Caco-2 (cell line): ENCODE results near the gene C2orf76. TPM values are rescaled to one million over a fixed set of nuclear protein-coding genes. Genes with fewer than 3 reads are reported as not detected.
A peak's percentile ranks its signal among the peaks of the same experiment; 100 is the strongest.

Experiments
- BruUV-seq: library from RNA; stranded (reverse); fragments of 400-500 nt; replicated peaks from 2 replicates; lab custom pipeline; 2021; lab: Mats Ljungman, UMichigan
- CTCF ChIA-PET: fragments of 300-600 bp; sonication (Branson Sonifier 250); formaldehyde crosslinking; loops from one replicate; lab custom pipeline; 2022; ENCODE audit warnings: antibody characterized with exemption; lab: Charles Lee
- POLR2A ChIA-PET: fragments of 300-600 bp; sonication (Branson Sonifier 250); formaldehyde crosslinking; loops from one replicate; lab custom pipeline; 2022; ENCODE audit warnings: antibody characterized with exemption; lab: Charles Lee
- DNase-seq, 2 experiments: peaks; one replicate each; pipeline versions ENCODE4 v3.0.0 to v3.0.0-alpha.2; 2020 to 2022
- H3K27me3 ChIP-seq: replicated peaks from 2 replicates; pipeline ENCODE4 v1.6.0; 2011; ENCODE audit warnings: low read length; ENCODE audit not compliant: control insufficient read depth, insufficient read depth
- H3K36me3 ChIP-seq: 2 replicates; pipeline ENCODE4 v1.5.1; 2011; ENCODE audit warnings: low read length; ENCODE audit not compliant: control insufficient read depth, insufficient read depth
- H3K4me1 ChIP-seq: fragments of 250-450 bp; sonication (Bioruptor Pico); 2 replicates; pipeline ENCODE4 v1.5.1; 2020; ENCODE audit warnings: mild to moderate bottlenecking
- H3K4me3 ChIP-seq: 2 replicates; pipeline ENCODE4 v1.5.1; 2011; ENCODE audit warnings: low read depth, mild to moderate bottlenecking, control low read depth, low read length
- H3K9me3 ChIP-seq: fragments of 250-450 bp; sonication (Bioruptor Pico); 2 replicates; pipeline ENCODE4 v1.5.1; 2020; ENCODE audit warnings: mild to moderate bottlenecking, moderate library complexity
- H3K27ac Mint-ChIP-seq: one replicate; pipeline ENCODE4 v1.8.0; 2022; ENCODE audit warnings: mixed read lengths; ENCODE audit not compliant: unreplicated experiment
- H3K27me3 Mint-ChIP-seq: one replicate; pipeline ENCODE4 v1.8.0; 2022; ENCODE audit warnings: mixed read lengths; ENCODE audit not compliant: insufficient read depth, unreplicated experiment
- H3K36me3 Mint-ChIP-seq: one replicate; pipeline ENCODE4 v1.8.0; 2022; ENCODE audit warnings: mild to moderate bottlenecking, mixed read lengths; ENCODE audit not compliant: insufficient read depth, unreplicated experiment
- H3K4me1 Mint-ChIP-seq: one replicate; pipeline ENCODE4 v1.8.0; 2022; ENCODE audit warnings: low read depth, mixed read lengths; ENCODE audit not compliant: unreplicated experiment
- H3K4me3 Mint-ChIP-seq: one replicate; pipeline ENCODE4 v1.8.0; 2022; ENCODE audit warnings: mild to moderate bottlenecking, moderate library complexity, mixed read lengths; ENCODE audit not compliant: unreplicated experiment
- H3K9me3 Mint-ChIP-seq: one replicate; pipeline ENCODE4 v1.8.0; 2022; ENCODE audit warnings: mixed read lengths; ENCODE audit not compliant: unreplicated experiment
- CTCF ChIP-seq, 2 experiments: fragments of 200-600 bp in 1 of 2; IDR thresholded peaks; 1 replicate in 1 of 2; 2 replicates in 1 of 2; pipeline versions ENCODE4 v1.5.1 to v1.8.0; 2011 to 2022; ENCODE audit warnings: antibody characterized with exemption in 1 of 2, control low read depth in 1 of 2, inconsistent platforms in 1 of 2, low read depth in 1 of 2, low read length in 1 of 2, mild to moderate bottlenecking in 1 of 2, moderate library complexity in 1 of 2; ENCODE audit not compliant: insufficient read depth in 1 of 2, severe bottlenecking in 1 of 2, unreplicated experiment in 1 of 2
- intact Hi-C: fragments of 100-400 bp; cut with micrococcal nuclease; formaldehyde crosslinking; loops from one replicate; pipeline ENCODE4 v1.10.0; 2022; ENCODE audit not compliant: unreplicated experiment
- total RNA-seq: library from RNA; stranded (reverse); gene quantifications from 2 replicates; pipeline ENCODE4 v1.2.3, GENCODE V29; 2022

Gene C2orf76
- total RNA-seq, 1 experiment from 2014 or later, result 6.5 TPM

GRCh38 chr2:119311831-119312230 lies 54.8 kb downstream of the C2orf76 start:
- Histone ChIP-seq H3K36me3 (no peaks in the 10 kb centered on the region), H3K4me1 (peaks cover 19% of the 10 kb centered on the region; the same call in 1 of the 2 replicates), H3K27me3 (no peaks in the 10 kb centered on the region), H3K9me3 (no peaks in the 10 kb centered on the region), H3K4me3 (no peak overlapping the region)
- Mint-ChIP-seq H3K27me3 (no peaks in the 10 kb centered on the region), H3K4me3 (no peak overlapping the region), H3K36me3 (no peaks in the 10 kb centered on the region), H3K4me1 (peaks cover 23% of the 10 kb centered on the region), H3K27ac (no peak overlapping the region), H3K9me3 (no peaks in the 10 kb centered on the region)
- DNase-seq, result no peak
- ChIA-PET CTCF (interaction anchor here (1.1 to 2.2 kb wide), 3 partner anchors 21 to 430 kb away, joined by 3 to 15 read pairs (median 3); no protein-coding TSS in a partner anchor), POLR2A (no interaction called here)
- no peak for TF ChIP-seq CTCF (IDR thresholded peaks at IDR 0.05; ENCODE audit: insufficient read depth in 1 of 2, low read depth in 1 of 2, low read length in 1 of 2, severe bottlenecking in 1 of 2, unreplicated experiment in 1 of 2)
- BruUV-seq, result no TSS peak
- intact Hi-C loops, result loop anchor here (1.0 to 5.0 kb wide), 7 partner anchors 21 to 431 kb away; partner anchors contain the start of genes C2orf76 and DBI

- Mint-ChIP-seq H3K27ac (no peak overlapping the region), H3K9me3 (no peaks in the 10 kb centered on the region), H3K27me3 (no peaks in the 10 kb centered on the region), H3K4me1 (peaks cover 23% of the 10 kb centered on the region), H3K4me3 (no peak overlapping the region), H3K36me3 (no peaks in the 10 kb centered on the region)
- POLR2A ChIA-PET, result no interaction called here
- no peaks in the 10 kb centered on the region for H3K36me3 ChIP-seq
- intact Hi-C loops, result loop anchor here (1.0 to 5.0 kb wide), 6 partner anchors 20 to 430 kb away; no protein-coding TSS in a partner anchor
- BruUV-seq, result no TSS peak
- no peaks in the 10 kb centered on the region for H3K9me3 ChIP-seq
- peaks cover 17% of the 10 kb centered on the region; the same call in 1 of the 2 replicates for H3K4me1 ChIP-seq
- no peak overlapping the region for H3K4me3 ChIP-seq
- CTCF ChIA-PET, result interaction anchor here (0.5 to 2.2 kb wide), 4 partner anchors 20 to 429 kb away, joined by 3 to 15 read pairs (median 4); no protein-coding TSS in a partner anchor
- peak in 1 of 2 experiments; percentile 37 for TF ChIP-seq CTCF (IDR thresholded peaks at IDR 0.05; ENCODE audit: insufficient read depth in 1 of 2, low read depth in 1 of 2, low read length in 1 of 2, severe bottlenecking in 1 of 2, unreplicated experiment in 1 of 2)
- H3K27me3 ChIP-seq, result no peaks in the 10 kb centered on the region
- peak in 1 of 2 experiments; percentile 33 for DNase-seq
Measured at GRCh38 chr2:119311371-119311770, 55.3 kb downstream of the C2orf76 start.

GRCh38 chr2:119308793-119309330 lies 57.8 kb downstream of the C2orf76 start:
- ChIA-PET CTCF (no interaction called here), POLR2A (no interaction called here)
- no peaks in the 10 kb centered on the region for H3K4me1 ChIP-seq
- Mint-ChIP-seq H3K9me3 (no peaks in the 10 kb centered on the region), H3K27me3 (no peaks in the 10 kb centered on the region), H3K36me3 (no peaks in the 10 kb centered on the region), H3K4me3 (no peak overlapping the region), H3K4me1 (peaks cover 13% of the 10 kb centered on the region), H3K27ac (no peak overlapping the region)
- H3K36me3 ChIP-seq, result no peaks in the 10 kb centered on the region
- H3K4me3 ChIP-seq, result no peak overlapping the region
- DNase-seq, result no peak
- TF ChIP-seq CTCF (IDR thresholded peaks at IDR 0.05; ENCODE audit: insufficient read depth in 1 of 2, low read depth in 1 of 2, low read length in 1 of 2, severe bottlenecking in 1 of 2, unreplicated experiment in 1 of 2), result no peak
- H3K27me3 ChIP-seq, result no peaks in the 10 kb centered on the region
- no TSS peak for BruUV-seq
- intact Hi-C loops, result no loop called here
- H3K9me3 ChIP-seq, result no peaks in the 10 kb centered on the region
